Keratinocyte (primary cell): ENCODE data around the gene SMG6. TPM values are rescaled to one million over a fixed set of nuclear protein-coding genes. Genes with fewer than 3 reads are reported as not detected.
"Not testable (repeated sequence)": the region's sequence is repeated elsewhere in the genome, so short reads cannot be mapped to it uniquely, and the experiment has no call there.

Experiments used
- DNase-seq: peaks from one replicate; pipeline ENCODE4 v3.0.0-alpha.2; 2011; ENCODE audit warnings: low read depth, missing footprints, low spot score
- FAIRE-seq: peaks from 2 replicates; lab custom pipeline; 2011; peaks lifted over from hg19 to GRCh38; lab: Jason Lieb, UNC
- H2AFZ ChIP-seq: 2 replicates; pipeline ENCODE4 v1.6.0; 2012; ENCODE audit warnings: low read length, control low read depth, inconsistent platforms; ENCODE audit not compliant: control insufficient read depth
- H3K27ac ChIP-seq: 2 replicates; pipeline ENCODE4 v1.5.1; 2011; ENCODE audit warnings: low read length; ENCODE audit not compliant: control insufficient read depth, insufficient read depth
- H3K27me3 ChIP-seq: 3 replicates; pipeline ENCODE4 v1.6.0; 2011; ENCODE audit warnings: low read length; ENCODE audit not compliant: control insufficient read depth, insufficient read depth; ENCODE audit errors: extremely low read depth
- H3K36me3 ChIP-seq, 2 experiments: 2 replicates in 1 of 2; 3 replicates in 1 of 2; pipeline ENCODE4 v1.5.1; 2011; ENCODE audit warnings: low read length in 2 of 2, mild to moderate bottlenecking in 1 of 2; ENCODE audit not compliant: control insufficient read depth in 2 of 2, insufficient read depth in 2 of 2; ENCODE audit errors: extremely low read depth in 1 of 2
- H3K4me1 ChIP-seq: 3 replicates; pipeline ENCODE4 v1.5.1; 2011; ENCODE audit warnings: low read length; ENCODE audit not compliant: control insufficient read depth, insufficient read depth; ENCODE audit errors: extremely low read depth
- H3K4me2 ChIP-seq: 3 replicates; pipeline ENCODE4 v1.6.0; 2011; ENCODE audit warnings: low read depth, low read length; ENCODE audit not compliant: control insufficient read depth, insufficient read depth; ENCODE audit errors: extremely low read depth
- H3K4me3 ChIP-seq, 3 experiments: fragments of 200-600 bp in 1 of 3; sonication (generic) in 1 of 3; 2 replicates in 2 of 3; 3 replicates in 1 of 3; pipeline ENCODE4 v1.5.1; 2011 to 2016; ENCODE audit warnings: low read length in 3 of 3, mild to moderate bottlenecking in 3 of 3, control low read depth in 2 of 3, inconsistent platforms in 1 of 3, low read depth in 1 of 3, mixed read lengths in 1 of 3, mixed run types in 1 of 3, moderate library complexity in 1 of 3; ENCODE audit not compliant: control insufficient read depth in 2 of 3, insufficient read depth in 2 of 3; ENCODE audit errors: extremely low read depth in 1 of 3
- H3K79me2 ChIP-seq: 2 replicates; pipeline ENCODE4 v1.6.0; 2012; ENCODE audit warnings: low read length; ENCODE audit not compliant: control insufficient read depth, insufficient read depth
- H3K9ac ChIP-seq: 3 replicates; pipeline ENCODE4 v1.6.0; 2011; ENCODE audit warnings: low read length; ENCODE audit not compliant: control insufficient read depth, insufficient read depth; ENCODE audit errors: extremely low read depth
- H3K9me1 ChIP-seq: 3 replicates; pipeline ENCODE4 v1.6.0; 2011; ENCODE audit warnings: low read length; ENCODE audit not compliant: control insufficient read depth, insufficient read depth; ENCODE audit errors: extremely low read depth
- H3K9me3 ChIP-seq: 2 replicates; pipeline ENCODE4 v1.5.1; 2012; ENCODE audit warnings: low read depth, low read length; ENCODE audit not compliant: control insufficient read depth
- H4K20me1 ChIP-seq: 3 replicates; pipeline ENCODE4 v1.6.0; 2011; ENCODE audit warnings: low read length; ENCODE audit not compliant: control insufficient read depth, insufficient read depth; ENCODE audit errors: extremely low read depth
- EZH2 ChIP-seq: IDR thresholded peaks from one replicate; pipeline ENCODE4 v1.6.1; 2012; ENCODE audit warnings: inconsistent platforms, mild to moderate bottlenecking, low read length, moderate library complexity
- dilution Hi-C: fragments of 300-500 bp; cut with MboI; formaldehyde crosslinking; loops from one replicate; pipeline ENCODE4 v1.7.0; 2020; ENCODE audit warnings: low sequenced_read_pairs; ENCODE audit not compliant: extremely low pct_ligation_motif_present
- polyA plus RNA-seq, 5 experiments: library from polyadenylated mRNA; depleted of rRNA in 3 of 5; stranded (reverse) in 3 of 5; stranded (forward) in 1 of 5; unstranded in 1 of 5; fragments of >200 nt; gene quantifications; 1 replicate in 1 of 5; 2 replicates in 3 of 5; 3 replicates in 1 of 5; pipeline versions ENCODE4 v1.2.1 to v1.2.3, GENCODE V29; 2011 to 2012; ENCODE audit warnings: missing spikeins in 2 of 5, low read depth in 1 of 5, low replicate concordance in 1 of 5
- TF ChIP-seq, protein P1 (sequence below), 3 experiments: IDR thresholded peaks in 1 of 3; conservative IDR thresholded peaks in 1 of 3; optimal IDR thresholded peaks in 1 of 3; 2 replicates in 2 of 3; 3 replicates in 1 of 3; pipeline versions ENCODE3 to v1.5.1; 2011; ENCODE audit warnings: low read length in 3 of 3, mild to moderate bottlenecking in 3 of 3, moderate library complexity in 2 of 3, control low read depth in 1 of 3, inconsistent platforms in 1 of 3; ENCODE audit not compliant: insufficient read depth in 2 of 3; ENCODE audit errors: extremely low read depth in 1 of 3

The SMG6 gene
- polyA plus RNA-seq, 1 donor (not counting 4 experiments of a cell fraction or from before 2014, with no cell fraction given): 3.6 TPM

GRCh38 chr17:2266865-2267228, 36.7 kb downstream of the SMG6 start:
- TF ChIP-seq, protein P1, sequence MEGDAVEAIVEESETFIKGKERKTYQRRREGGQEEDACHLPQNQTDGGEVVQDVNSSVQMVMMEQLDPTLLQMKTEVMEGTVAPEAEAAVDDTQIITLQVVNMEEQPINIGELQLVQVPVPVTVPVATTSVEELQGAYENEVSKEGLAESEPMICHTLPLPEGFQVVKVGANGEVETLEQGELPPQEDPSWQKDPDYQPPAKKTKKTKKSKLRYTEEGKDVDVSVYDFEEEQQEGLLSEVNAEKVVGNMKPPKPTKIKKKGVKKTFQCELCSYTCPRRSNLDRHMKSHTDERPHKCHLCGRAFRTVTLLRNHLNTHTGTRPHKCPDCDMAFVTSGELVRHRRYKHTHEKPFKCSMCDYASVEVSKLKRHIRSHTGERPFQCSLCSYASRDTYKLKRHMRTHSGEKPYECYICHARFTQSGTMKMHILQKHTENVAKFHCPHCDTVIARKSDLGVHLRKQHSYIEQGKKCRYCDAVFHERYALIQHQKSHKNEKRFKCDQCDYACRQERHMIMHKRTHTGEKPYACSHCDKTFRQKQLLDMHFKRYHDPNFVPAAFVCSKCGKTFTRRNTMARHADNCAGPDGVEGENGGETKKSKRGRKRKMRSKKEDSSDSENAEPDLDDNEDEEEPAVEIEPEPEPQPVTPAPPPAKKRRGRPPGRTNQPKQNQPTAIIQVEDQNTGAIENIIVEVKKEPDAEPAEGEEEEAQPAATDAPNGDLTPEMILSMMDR (optimal IDR thresholded peaks at IDR 0.05 in 1 of 3, IDR thresholded peaks at IDR 0.05 in 1 of 3, conservative IDR thresholded peaks at IDR 0.05 in 1 of 3; ENCODE audit: extremely low read depth in 1 of 3, insufficient read depth in 2 of 3, low read length in 3 of 3): no peak
- no peak for TF ChIP-seq EZH2
- dilution Hi-C loops: no loop called here
- Histone ChIP-seq H3K9me1 (no peaks in the 10 kb centered on the region), H4K20me1 (no peaks in the 10 kb centered on the region), H3K36me3 (peaks cover 2 to 7% of the 10 kb centered on the region in 2 experiments), H3K4me2 (no peak overlapping the region), H3K27ac (no peak overlapping the region), H3K4me1 (peaks cover 16% of the 10 kb centered on the region), H3K9ac (no peak overlapping the region), H3K79me2 (peaks cover 2% of the 10 kb centered on the region), H2AFZ (no peak overlapping the region), H3K4me3 (no peak overlapping the region), H3K27me3 (no peaks in the 10 kb centered on the region), H3K9me3 (no peaks in the 10 kb centered on the region)
- no peak for DNase-seq
- no peak for FAIRE-seq

GRCh38 chr17:2266045-2266864, 37.3 kb downstream of the SMG6 start:
- Histone ChIP-seq H3K36me3 (peaks cover 2 to 7% of the 10 kb centered on the region in 2 experiments), H3K4me2 (no peak overlapping the region), H3K4me3 (no peak overlapping the region), H3K27ac (no peak overlapping the region), H3K79me2 (peaks cover 3% of the 10 kb centered on the region), H3K9me1 (no peaks in the 10 kb centered on the region), H4K20me1 (no peaks in the 10 kb centered on the region), H3K9ac (no peak overlapping the region), H3K9me3 (no peaks in the 10 kb centered on the region), H2AFZ (no peak overlapping the region), H3K4me1 (peaks cover 18% of the 10 kb centered on the region), H3K27me3 (no peaks in the 10 kb centered on the region)
- TF ChIP-seq EZH2: no peak
- TF ChIP-seq, protein P1 (optimal IDR thresholded peaks at IDR 0.05 in 1 of 3, IDR thresholded peaks at IDR 0.05 in 1 of 3, conservative IDR thresholded peaks at IDR 0.05 in 1 of 3; ENCODE audit: extremely low read depth in 1 of 3, insufficient read depth in 2 of 3, low read length in 3 of 3): no peak
- no peak for FAIRE-seq
- no peak for DNase-seq
- dilution Hi-C loops: no loop called here

GRCh38 chr17:2265166-2265565, 38.4 kb downstream of the SMG6 start:
- H3K9me3 ChIP-seq, H4K20me1 ChIP-seq, H3K27ac ChIP-seq, DNase-seq, FAIRE-seq, H3K79me2 ChIP-seq, H3K27me3 ChIP-seq, H3K4me2 ChIP-seq, H3K36me3 ChIP-seq, H2AFZ ChIP-seq, H3K9me1 ChIP-seq, H3K9ac ChIP-seq, H3K4me3 ChIP-seq, dilution Hi-C loops: not testable (repeated sequence)
- H3K4me1 ChIP-seq: peaks cover 18% of the 10 kb centered on the region
